Fibroblast of the aortic adventitia (primary cell): ENCODE measurements around the gene KANTR. TPM values are rescaled to one million over a fixed set of nuclear protein-coding genes. Genes with fewer than 3 reads are reported as not detected.

ENCODE experiments used
- DNase-seq: peaks from one replicate; pipeline ENCODE4 v3.0.0-alpha.2; 2010; ENCODE audit warnings: low read depth
- H3K4me3 ChIP-seq: 2 replicates; pipeline ENCODE4 v1.5.1; 2011; ENCODE audit warnings: low read depth, mild to moderate bottlenecking, control low read depth, low read length, moderate library complexity
- CTCF ChIP-seq: IDR thresholded peaks from 2 replicates; pipeline ENCODE4 v1.5.1; 2011; ENCODE audit warnings: mild to moderate bottlenecking, low read length, control low read depth, inconsistent platforms; ENCODE audit not compliant: insufficient read depth
- total RNA-seq: library from RNA; depleted of rRNA; stranded (reverse); fragments of >200 nt; gene quantifications from 2 replicates; pipeline ENCODE4 v1.2.3, GENCODE V29; 2012; ENCODE audit warnings: low replicate concordance

The KANTR gene
- total RNA-seq, 1 donor: 7.2 TPM

GRCh38 chrX:53094582-53094905 lies 602 bp downstream of the KANTR start:
- no peak for TF ChIP-seq CTCF
- DNase-seq: no peak

GRCh38 chrX:53095796-53096195 lies 1.9 kb downstream of the KANTR start:
- DNase-seq: no peak
- TF ChIP-seq CTCF: no peak
- no peak overlapping the region for H3K4me3 ChIP-seq

More at GRCh38 chrX:53094582-53094905, 602 bp downstream of the KANTR start:
- peak overlapping the region; percentile 77 for H3K4me3 ChIP-seq

GRCh38 chrX:53114864-53115549 lies 21.1 kb downstream of the KANTR start:
- no peak overlapping the region for H3K4me3 ChIP-seq
- no peak for TF ChIP-seq CTCF
- DNase-seq: no peak

GRCh38 chrX:53115550-53115874 lies 21.6 kb downstream of the KANTR start:
- DNase-seq: no peak
- TF ChIP-seq CTCF: no peak
- no peak overlapping the region for H3K4me3 ChIP-seq

- peak; percentile 90 for DNase-seq
- no peak for TF ChIP-seq CTCF
- H3K4me3 ChIP-seq: peak overlapping the region; percentile 15
Measured at GRCh38 chrX:53116101-53116500, 22.2 kb downstream of the KANTR start.

- no peak overlapping the region for H3K4me3 ChIP-seq
- DNase-seq: peak; percentile 21
- TF ChIP-seq CTCF: no peak
Measured at GRCh38 chrX:53122013-53122412, 28.1 kb downstream of the KANTR start.

- DNase-seq: no peak
- TF ChIP-seq CTCF: no peak
- H3K4me3 ChIP-seq: no peak overlapping the region
Measured at GRCh38 chrX:53125506-53125905, 31.6 kb downstream of the KANTR start.
